RWPE2 (cell line): ENCODE data around the gene SEMA3A.

Source experiments
- ATAC-seq: fragments of 200-7000 bp; cut with Tn5 transposase; 3 replicates; pipeline ENCODE4 v1.9.1; 2021; ENCODE audit warnings: low read depth
- DNase-seq: peaks from one replicate; pipeline ENCODE4 v3.0.0-alpha.2; 2020; ENCODE audit warnings: low spot score
- H3K27ac ChIP-seq: fragments of 450-650 bp; 2 replicates; pipeline ENCODE4 v1.5.1; 2017; ENCODE audit warnings: mild to moderate bottlenecking; ENCODE audit not compliant: poor library complexity, severe bottlenecking
- H3K27me3 ChIP-seq: fragments of 250-450 bp; sonication (Bioruptor Pico); 2 replicates; pipeline ENCODE4 v1.5.1; 2021; ENCODE audit warnings: mild to moderate bottlenecking, moderate library complexity; ENCODE audit not compliant: insufficient read depth, poor library complexity, severe bottlenecking
- H3K36me3 ChIP-seq: fragments of 250-450 bp; sonication (Bioruptor Pico); 2 replicates; pipeline ENCODE4 v1.5.1; 2020; ENCODE audit warnings: low read depth, mild to moderate bottlenecking, moderate library complexity
- H3K4me1 ChIP-seq: fragments of 250-450 bp; sonication (Bioruptor Pico); 2 replicates; pipeline ENCODE4 v1.5.1; 2021; ENCODE audit warnings: mild to moderate bottlenecking, moderate library complexity; ENCODE audit not compliant: insufficient read depth, poor library complexity, severe bottlenecking
- H3K4me3 ChIP-seq: fragments of 250-450 bp; sonication (Bioruptor Pico); 2 replicates; pipeline ENCODE4 v1.5.1; 2021; ENCODE audit warnings: mild to moderate bottlenecking, moderate library complexity; ENCODE audit not compliant: severe bottlenecking
- H3K9me3 ChIP-seq: fragments of 250-450 bp; sonication (Bioruptor Pico); 2 replicates; pipeline ENCODE4 v1.5.1; 2021; ENCODE audit warnings: mild to moderate bottlenecking, moderate library complexity; ENCODE audit not compliant: severe bottlenecking
- CTCF ChIP-seq: fragments of 450-650 bp; IDR thresholded peaks from one replicate; pipeline ENCODE4 v1.5.1; 2017; ENCODE audit warnings: mild to moderate bottlenecking, moderate library complexity; ENCODE audit not compliant: poor library complexity, severe bottlenecking

The SEMA3A gene

GRCh38 chr7:83970081-83970480, 224.5 kb downstream of the SEMA3A start:
- H3K9me3 ChIP-seq, result no peaks in the 10 kb centered on the region
- DNase-seq, result no peak
- H3K27me3 ChIP-seq, result no peaks in the 10 kb centered on the region
- no peak for TF ChIP-seq CTCF
- no peak overlapping the region for H3K4me3 ChIP-seq
- ATAC-seq, result no peak
- no peaks in the 10 kb centered on the region for H3K4me1 ChIP-seq
- no peaks in the 10 kb centered on the region for H3K36me3 ChIP-seq
- no peak overlapping the region for H3K27ac ChIP-seq

GRCh38 chr7:83964318-83964717, 230.3 kb downstream of the SEMA3A start:
- H3K4me1 ChIP-seq, result no peaks in the 10 kb centered on the region
- no peak overlapping the region for H3K27ac ChIP-seq
- H3K9me3 ChIP-seq, result no peaks in the 10 kb centered on the region
- no peaks in the 10 kb centered on the region for H3K27me3 ChIP-seq
- no peak for DNase-seq
- no peak overlapping the region for H3K4me3 ChIP-seq
- no peaks in the 10 kb centered on the region for H3K36me3 ChIP-seq
- no peak for ATAC-seq
- TF ChIP-seq CTCF, result no peak

DNA sequence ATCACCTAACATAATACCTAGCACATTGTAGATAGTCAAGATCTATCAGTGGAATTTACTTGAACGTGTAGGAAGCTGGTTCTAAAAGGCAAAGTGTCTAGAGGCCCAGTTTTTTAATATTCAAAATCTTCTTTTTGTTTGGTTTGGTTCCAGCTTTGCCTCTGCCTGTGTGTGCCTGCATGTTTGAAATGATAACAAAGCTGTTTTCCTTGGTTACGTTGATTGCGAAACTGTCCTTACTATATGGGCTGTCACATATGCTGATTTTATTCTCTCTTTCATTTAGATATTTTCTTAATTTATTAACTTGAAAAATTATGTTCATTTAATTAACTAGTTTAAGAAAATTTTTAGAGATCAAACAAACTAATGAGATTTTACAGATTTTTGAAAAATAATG, 237.3 kb downstream of the SEMA3A start:
- ATAC-seq, result no peak
- H3K36me3 ChIP-seq, result no peaks in the 10 kb centered on the region
- no peaks in the 10 kb centered on the region for H3K27me3 ChIP-seq
- DNase-seq, result no peak
- no peak overlapping the region for H3K27ac ChIP-seq
- H3K4me1 ChIP-seq, result no peaks in the 10 kb centered on the region
- no peaks in the 10 kb centered on the region for H3K9me3 ChIP-seq
- H3K4me3 ChIP-seq, result no peak overlapping the region
- TF ChIP-seq CTCF, result no peak

- Histone ChIP-seq H3K36me3 (no peaks in the 10 kb centered on the region), H3K4me3 (no peak overlapping the region), H3K9me3 (no peaks in the 10 kb centered on the region), H3K27ac (no peak overlapping the region), H3K27me3 (no peaks in the 10 kb centered on the region), H3K4me1 (no peaks in the 10 kb centered on the region)
- no peak for DNase-seq
- ATAC-seq, result no peak
- no peak for TF ChIP-seq CTCF
Measured at GRCh38 chr7:83956104-83956503, 238.5 kb downstream of the SEMA3A start.

GRCh38 chr7:83952236-83952635, 242.4 kb downstream of the SEMA3A start:
- no peak for DNase-seq
- no peak for ATAC-seq
- H3K27ac ChIP-seq, result no peak overlapping the region

More at GRCh38 chr7:83952236-83952635, 242.4 kb downstream of the SEMA3A start:
- Histone ChIP-seq H3K36me3 (no peaks in the 10 kb centered on the region), H3K9me3 (no peaks in the 10 kb centered on the region), H3K27me3 (no peaks in the 10 kb centered on the region), H3K4me3 (no peak overlapping the region), H3K4me1 (no peaks in the 10 kb centered on the region)
- no peak for TF ChIP-seq CTCF
